Gastrocnemius medialis (tissue), 4 donors: ENCODE data around the gene WDFY4.

Experiments
- POLR2A ChIP-seq, 2 donors: fragments of 450-650 bp; IDR thresholded peaks; one replicate each; pipeline ENCODE4 v1.6.1; 2017; ENCODE audit warnings: antibody characterized with exemption in 2 of 2, mild to moderate bottlenecking in 2 of 2, moderate library complexity in 2 of 2
- TF ChIP-seq, protein P1 (sequence below), 5 experiments: fragments of 450-650 bp in 3 of 5; fragments of 200-600 bp in 2 of 5; sonication (generic) in 2 of 5; IDR thresholded peaks in 4 of 5; conservative IDR thresholded peaks in 1 of 5; 1 replicate in 4 of 5; 2 replicates in 1 of 5; pipeline ENCODE4 v1.5.1; 2016 to 2019; ENCODE audit warnings: antibody characterized with exemption in 5 of 5, mild to moderate bottlenecking in 3 of 5, moderate library complexity in 3 of 5

DNA sequence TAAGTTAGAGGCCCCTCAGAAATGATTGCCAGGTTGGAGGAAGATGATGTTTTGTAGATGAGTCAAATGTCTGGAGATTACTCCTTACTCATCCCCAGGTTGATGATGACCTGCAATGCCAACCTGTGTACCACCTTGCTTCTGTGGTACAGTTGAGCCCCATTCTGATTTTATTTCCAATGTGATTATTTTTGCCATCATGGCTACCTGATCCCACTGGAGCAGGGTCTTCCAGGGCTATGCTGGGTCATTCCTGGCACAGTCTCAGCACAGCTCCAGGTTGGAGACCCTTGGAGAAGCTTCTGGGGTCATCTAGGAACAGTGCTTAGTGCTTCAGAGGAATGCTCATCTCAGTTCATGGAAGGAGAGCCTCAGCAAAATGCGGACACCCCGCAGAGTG lies 220.6 kb downstream of the WDFY4 start:
- TF ChIP-seq, protein P1, sequence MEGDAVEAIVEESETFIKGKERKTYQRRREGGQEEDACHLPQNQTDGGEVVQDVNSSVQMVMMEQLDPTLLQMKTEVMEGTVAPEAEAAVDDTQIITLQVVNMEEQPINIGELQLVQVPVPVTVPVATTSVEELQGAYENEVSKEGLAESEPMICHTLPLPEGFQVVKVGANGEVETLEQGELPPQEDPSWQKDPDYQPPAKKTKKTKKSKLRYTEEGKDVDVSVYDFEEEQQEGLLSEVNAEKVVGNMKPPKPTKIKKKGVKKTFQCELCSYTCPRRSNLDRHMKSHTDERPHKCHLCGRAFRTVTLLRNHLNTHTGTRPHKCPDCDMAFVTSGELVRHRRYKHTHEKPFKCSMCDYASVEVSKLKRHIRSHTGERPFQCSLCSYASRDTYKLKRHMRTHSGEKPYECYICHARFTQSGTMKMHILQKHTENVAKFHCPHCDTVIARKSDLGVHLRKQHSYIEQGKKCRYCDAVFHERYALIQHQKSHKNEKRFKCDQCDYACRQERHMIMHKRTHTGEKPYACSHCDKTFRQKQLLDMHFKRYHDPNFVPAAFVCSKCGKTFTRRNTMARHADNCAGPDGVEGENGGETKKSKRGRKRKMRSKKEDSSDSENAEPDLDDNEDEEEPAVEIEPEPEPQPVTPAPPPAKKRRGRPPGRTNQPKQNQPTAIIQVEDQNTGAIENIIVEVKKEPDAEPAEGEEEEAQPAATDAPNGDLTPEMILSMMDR (IDR thresholded peaks at IDR 0.05 in 4 of 5, conservative IDR thresholded peaks at IDR 0.05 in 1 of 5) = no peak
- TF ChIP-seq POLR2A (IDR thresholded peaks at IDR 0.05) = no peak
